Stimulated activated CD8-positive, alpha-beta memory T cell treated with anti-CD3 and anti-CD28 coated beads, Interleukin-15, amount 100 ng/mL, for 1 hour (primary cell): ENCODE data around the gene TMEM164.

Experiments
- DNase-seq: peaks from one replicate; pipeline ENCODE4 v3.0.0-alpha.2; 2020; ENCODE audit warnings: low read depth

Gene TMEM164

DNA sequence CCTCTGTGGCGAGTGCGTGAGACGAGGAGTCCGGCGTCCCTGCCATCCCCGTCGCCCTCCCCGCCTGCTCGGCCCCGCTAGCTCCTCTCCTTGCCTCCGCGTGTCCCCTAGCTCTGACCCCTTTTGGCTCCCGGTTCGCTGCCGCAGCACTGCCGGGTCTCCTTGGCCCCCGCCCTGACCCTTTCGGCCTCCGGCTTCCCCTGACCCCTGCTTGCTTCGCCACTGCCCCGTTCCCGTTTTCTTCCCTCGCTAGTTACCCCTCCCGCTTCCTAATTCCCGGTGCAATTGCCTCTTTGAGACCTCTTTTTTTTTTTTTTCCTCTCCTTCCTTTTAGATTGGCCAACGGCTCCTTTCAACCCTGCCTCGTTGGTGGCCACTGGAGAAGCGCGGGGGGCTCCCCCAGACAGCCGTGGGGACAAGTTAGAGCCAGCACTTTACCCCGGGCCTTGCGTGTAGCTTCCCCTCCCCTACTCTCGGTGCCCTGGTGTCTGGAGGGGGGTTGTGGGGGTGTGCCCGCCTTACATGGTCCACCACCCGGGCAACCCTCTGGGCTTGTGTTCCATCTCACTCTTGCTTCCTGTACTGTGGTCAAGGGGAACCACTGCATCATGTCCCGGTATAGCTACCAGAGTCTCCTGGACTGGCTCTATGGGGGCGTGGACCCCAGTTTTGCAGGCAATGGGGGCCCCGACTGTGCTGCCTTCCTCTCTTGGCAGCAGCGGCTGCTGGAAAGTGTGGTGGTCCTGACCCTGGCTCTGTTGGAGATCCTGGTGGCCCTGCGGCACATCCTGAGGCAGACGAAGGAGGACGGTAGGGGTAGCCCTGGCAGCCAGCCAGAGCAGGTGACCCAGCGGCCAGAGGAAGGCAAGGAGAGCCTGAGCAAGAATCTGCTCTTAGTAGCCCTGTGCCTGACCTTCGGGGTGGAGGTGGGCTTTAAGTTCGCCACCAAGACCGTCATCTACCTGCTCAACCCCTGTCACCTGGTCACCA, 548 bp downstream of the TMEM164 start:
- no peak for DNase-seq

DNA sequence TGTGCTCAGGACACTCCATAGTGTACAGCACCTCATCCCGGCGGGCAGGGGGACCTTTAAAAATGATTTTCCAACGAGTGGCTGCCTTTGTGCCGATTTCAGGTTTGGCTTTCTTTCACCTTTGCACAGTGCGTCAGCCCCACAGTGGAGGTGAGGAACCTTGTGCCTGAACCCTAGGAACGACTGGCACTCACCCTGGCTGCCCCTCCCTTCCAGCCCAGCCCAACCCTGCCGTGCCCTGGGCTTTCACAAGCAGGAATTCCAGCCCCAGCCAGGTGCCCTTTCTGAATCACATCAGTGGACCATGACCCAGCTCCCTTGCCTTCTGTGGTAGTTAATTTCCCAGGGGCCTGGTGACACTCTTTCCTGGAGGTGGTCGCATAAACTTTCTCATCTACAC, 1.3 kb downstream of the TMEM164 start:
- DNase-seq, result no peak

DNA sequence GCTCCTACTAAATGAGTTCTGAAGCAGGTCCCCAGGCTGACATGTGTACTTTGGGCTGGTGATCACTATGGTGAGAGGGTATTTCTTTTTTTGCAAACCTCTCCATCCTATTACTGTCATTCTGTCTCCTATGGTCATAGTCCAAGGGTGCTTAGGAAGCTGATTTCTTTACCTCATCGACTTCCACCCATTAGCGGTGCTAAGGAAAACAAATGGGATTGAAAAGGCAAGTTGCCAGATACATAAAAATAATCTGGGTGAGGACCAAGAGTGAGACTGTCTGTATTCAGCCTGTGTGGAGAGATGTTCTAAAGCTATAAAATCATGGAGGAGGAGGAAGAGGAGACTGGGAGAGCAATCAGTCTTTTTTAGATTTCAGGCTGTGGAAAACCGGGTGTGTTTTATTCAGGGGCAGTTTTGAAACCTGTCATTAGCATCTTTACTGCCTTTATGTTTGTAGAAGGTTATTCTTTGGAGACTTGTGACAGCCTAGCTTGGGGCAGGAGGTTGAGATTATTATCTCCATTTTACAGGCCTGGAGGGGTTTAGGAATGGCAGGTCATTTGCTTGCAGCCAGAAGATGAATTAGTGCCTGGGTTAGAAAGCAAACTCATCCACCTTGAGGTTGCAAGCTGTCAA, 1.9 kb downstream of the TMEM164 start:
- no peak for DNase-seq

DNA sequence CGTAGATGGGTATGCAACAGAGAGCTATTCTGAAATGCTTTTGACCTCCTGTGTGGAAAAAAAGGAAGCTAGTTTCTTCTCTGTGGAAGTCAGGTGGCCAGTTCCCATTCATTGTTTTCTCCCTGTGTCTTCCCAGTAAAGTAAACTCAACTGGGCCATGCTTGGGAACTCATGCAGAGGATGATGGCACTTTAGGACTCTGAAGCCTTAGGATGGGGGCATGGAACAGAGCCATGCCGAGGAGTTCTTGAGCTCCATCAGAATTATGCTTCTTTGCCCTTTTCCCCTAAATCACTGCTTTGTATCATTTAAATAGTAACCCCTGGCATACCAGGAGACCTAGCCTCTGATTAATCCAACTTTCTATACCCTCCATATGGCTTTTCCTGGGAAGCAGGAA, 3.2 kb downstream of the TMEM164 start:
- DNase-seq, result no peak

DNA sequence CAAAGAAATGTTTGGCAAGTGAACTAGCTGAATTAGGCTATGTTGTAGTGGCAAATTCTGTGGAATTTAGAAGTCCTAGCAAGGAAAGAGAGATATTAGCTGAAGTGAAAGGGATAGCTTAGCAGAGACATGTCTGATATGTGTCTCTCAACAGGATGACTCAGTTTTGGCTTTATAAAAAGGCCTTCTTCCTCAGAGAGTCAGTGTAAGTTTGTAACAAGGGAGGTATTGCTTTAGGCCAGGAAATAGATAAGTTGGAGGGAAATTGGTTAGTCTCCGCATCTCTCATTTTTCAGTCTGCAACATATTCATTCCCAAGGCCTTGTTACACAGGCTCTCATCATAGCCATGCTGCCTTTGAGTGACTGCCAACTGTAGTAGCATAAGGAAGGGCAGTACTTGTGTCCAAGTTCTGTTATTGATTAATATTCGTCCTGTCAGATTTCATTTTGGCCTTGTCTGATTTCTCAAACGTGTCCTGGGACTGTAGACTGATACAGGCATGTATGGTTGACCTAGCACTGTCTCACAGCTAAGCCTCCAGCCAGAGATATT, 4.0 kb downstream of the TMEM164 start:
- DNase-seq, result no peak

DNA sequence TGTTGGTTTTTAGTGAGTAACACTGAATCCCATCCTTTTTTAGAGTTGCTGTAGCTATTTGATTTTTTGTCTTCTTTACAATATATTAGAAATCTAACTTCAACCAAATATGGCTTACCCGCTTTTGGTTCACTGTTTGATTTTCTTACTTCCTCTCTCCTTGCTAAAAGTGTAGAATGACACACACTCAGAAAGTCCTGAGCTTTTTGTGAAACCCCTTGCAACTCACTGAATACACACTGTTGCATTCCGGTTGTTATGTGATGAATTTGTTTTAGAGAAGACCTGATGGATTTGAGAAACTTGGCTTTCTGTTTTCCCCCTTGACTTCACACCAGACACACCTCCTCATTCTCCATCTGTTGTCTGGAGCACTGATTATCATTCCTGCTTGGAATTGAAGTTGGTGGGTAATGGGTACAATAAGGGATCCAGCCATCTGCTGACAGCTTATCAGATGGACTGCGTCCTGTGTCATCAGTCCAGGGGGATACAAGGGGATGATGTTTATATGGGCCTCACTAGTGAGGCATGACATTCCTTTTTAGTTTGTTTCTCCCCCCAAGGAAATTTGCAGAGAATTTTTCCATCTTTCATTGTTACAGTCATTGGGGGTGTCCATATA, 5.2 kb downstream of the TMEM164 start:
- DNase-seq, result no peak

DNA sequence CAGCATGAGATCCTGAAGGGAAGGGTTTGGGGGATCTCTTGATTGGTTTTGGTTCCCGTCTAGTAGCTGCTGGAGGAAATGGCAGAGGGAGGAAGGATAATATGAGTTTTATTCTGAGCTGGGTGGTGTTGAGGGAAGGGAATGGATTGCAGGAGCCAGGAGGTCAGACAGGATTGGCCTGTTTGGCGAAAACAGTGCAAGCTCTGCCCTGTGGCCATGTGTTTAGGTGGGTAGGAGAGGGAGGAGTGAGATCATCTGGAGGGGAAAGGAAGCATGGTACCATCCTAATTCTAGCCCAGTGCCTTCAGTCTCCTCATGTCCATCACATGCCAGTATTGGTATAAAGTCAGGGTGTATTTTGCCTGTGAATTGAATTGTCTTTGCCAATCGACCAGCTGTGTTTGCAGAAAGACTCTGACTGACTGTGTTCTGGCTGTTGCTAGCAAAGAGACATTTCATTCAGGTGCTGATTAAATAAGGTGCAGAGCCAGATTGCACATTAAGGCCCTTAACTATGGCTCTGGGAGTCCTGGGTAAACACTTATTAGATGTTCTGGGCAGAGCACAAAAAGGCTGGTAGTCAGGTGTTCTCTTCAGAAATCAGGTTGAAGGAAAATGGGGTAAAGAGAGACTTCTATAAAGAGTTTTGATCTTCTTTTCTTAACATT, 10.0 kb downstream of the TMEM164 start:
- DNase-seq, result no peak

DNA sequence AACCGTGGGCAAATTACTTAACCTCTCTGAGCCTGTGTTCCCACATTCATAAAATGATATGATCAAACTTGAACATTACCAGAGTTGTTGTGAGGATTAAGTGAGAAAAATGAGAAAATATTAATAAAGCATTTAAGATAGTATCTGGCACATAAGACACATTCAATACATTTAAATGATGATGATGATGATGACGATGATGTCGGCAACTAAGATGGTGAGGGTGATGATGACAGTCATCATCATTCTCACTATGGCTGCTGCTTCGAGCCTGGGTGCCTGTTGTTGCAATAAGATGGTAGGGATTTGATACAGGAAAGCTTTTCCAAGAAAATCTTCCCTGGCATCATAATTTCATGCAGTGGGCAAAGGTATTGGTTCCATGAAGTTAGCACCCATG, 11.1 kb downstream of the TMEM164 start:
- DNase-seq, result no peak

DNA sequence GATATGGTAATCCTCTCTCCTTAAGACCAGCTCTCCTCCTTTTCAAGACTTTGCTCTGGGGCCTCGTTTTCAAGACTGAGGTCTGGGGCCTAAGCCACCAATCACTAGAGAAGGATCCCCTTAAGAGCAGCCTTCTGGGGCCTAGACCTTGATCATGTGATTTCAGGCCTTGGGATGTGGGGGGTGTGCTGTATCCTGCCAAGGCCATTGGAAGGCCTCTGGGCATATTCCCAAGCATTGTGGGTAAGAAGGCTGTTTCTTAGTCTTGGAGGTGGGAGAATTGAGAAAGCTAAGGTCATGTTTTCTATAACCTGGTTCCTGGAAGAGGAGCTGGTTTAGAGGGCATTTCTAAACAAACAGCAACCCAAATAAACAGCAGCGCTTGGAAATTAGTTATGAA, 12.1 kb downstream of the TMEM164 start:
- DNase-seq, result no peak

DNA sequence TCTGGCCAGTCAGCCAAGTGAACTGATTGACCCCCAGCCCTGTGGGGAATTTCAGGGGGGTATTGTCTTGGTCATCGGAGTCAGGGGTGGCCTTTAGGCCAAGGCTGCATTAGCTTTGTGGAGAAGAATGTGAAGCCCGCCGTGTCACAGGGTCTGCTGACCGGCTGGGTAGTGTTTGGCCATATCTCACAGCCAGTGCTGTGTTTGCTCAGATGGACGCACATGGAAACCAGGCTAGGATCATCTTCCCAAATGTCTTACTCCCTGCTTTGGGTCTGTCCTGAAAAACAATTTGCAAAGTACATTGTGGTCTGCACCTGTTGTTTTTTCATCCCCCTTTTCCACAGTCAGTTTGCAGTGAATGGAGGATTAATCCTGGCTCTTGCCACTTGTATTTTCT, 13.0 kb downstream of the TMEM164 start:
- DNase-seq, result no peak

DNA sequence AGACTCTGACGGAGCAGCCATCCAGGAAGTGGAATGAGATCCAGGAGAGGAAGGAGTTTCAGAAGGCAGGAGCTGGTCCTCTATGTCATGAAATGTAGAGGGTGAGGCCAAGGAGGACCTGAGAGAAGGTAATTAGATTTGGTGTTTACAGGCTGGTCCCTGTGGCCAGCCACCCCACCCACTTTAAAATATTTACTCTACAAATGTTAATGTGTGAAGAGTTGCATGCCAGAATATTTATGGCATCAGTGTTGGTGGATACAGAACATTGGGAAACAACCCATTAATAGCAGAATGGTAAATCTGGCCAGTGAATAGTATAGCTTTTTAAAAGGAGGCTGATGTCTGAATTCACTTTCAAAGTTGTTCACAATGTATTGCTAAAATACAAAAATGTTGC, 17.6 kb downstream of the TMEM164 start:
- DNase-seq, result no peak

DNA sequence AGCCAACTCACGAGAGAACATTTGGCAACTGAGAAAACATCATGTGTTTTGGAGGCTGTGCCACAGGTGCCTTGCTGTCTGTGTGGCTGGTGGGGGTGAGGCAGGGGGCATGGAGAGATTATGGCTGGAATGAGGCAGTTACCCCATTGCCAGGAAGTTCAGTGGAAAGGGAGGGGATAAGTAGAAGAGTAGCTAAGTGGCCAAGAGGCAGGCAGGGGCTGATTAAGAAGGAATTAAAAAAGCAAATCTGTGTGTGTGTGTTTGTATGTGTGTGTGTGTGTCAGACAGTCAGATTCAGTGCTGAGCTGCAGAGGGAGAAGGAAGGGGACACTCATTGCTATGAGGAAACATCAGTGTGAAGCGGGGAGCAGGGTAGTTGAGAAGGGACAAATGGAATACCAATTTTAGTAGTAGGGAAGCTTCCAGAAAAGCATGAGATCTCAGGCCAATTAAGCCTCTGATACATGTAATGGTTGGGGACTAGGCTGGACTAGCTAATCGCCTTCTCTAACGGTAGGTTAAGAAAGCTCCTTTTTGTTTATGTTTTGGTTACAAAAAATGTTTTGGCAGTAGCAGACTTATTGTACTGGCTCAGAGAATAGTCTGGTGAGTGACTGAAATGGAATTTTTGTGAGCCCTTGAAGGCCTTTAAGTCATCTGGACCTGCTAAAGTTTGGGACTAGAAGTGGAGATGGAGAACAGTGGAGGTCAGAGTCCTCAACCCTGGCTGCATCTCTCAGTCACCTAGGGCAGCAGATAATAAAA, 18.5 kb downstream of the TMEM164 start:
- DNase-seq, result no peak

DNA sequence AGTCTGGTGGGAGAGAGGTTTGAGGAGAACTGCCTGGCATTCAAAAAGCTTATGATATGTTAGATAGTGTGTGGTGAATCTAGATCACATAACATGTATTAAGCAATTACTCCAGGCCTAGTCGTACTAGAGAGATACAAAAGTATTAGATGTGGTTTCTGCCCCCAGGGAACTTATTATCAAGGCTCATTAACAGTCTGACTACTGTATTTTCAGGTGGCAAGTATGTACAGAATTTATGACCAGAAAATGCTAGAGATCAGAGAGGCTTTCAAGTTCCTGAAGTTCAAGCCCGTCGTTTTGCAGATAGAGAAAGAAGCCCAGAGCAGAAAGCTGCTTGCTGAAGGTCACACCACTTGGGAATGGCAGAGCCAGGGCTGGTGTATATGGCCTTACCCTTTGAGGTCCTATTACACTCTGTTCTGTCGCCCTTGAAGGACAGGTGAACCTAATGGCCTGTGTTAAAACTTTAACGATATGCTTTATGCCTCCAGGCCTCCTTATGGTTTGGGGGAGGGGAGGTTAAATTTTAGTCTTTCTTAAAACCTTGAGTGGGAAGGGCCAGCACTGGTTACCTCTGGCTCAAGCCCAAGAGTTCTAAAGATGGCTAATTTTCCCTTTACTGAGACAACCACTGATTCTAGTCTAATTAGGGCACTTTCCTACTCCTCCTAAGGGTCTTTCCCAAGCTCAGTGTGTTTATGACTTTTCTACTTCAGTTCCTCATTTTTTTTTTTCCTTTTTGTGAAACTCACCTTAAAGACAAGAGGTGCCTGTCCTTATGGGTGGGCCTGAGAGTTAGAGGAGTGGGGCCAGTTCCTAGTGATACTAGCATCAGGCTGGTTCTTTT, 19.9 kb downstream of the TMEM164 start:
- DNase-seq, result no peak

DNA sequence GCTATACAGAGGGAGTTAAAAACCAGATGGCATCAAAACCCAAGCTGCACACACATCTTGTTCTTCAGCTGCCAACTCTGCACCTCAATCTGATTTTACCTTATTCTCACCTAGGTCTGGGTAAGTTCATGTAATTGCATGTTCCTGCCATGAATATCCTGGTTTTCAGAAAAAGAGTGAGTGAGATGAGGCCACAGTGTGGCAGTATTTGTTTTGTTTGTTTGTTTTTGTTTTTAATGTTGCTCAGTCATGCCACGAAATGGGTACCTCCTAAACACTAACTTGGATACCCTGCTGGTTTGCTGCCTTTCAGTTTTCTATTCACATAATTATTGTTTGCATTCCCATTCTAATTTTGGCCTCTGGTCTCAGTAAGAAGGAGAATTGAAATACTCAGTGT, 22.5 kb downstream of the TMEM164 start:
- DNase-seq, result no peak

DNA sequence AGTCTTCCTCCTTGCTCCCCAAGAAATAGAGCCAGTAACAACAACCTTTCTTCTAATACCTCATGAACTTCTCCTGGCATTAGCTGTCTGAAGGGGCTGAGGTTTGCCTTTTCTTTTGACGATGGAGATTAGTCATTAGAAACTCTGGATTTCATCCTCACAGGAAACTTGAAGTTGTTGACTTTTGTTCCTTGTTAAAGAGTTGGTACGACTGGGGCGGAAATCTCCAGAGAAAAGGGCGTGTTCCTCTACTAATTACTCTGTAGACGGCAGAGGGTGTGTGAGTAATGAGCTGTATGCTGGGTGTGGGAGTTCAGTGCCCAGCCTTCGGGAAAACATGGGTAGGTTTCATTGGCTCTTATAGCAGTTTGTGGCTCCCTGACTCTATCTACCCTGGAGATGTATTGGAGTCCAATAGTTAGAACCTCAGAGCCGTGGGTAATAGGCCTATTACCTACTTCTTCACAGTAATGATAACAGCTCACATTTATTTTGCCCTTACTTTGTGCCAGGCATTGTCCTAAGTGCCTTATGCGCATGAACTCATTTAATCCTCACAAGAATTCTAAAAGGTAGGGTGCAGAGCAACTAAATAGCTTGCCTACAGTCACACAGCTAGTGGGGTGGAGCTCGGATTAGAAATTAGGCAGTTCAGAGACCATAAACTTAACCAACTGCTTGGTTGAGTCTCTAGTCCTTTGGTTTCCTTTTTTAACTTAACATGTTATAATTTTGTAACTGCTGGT, 23.4 kb downstream of the TMEM164 start:
- no peak for DNase-seq

DNA sequence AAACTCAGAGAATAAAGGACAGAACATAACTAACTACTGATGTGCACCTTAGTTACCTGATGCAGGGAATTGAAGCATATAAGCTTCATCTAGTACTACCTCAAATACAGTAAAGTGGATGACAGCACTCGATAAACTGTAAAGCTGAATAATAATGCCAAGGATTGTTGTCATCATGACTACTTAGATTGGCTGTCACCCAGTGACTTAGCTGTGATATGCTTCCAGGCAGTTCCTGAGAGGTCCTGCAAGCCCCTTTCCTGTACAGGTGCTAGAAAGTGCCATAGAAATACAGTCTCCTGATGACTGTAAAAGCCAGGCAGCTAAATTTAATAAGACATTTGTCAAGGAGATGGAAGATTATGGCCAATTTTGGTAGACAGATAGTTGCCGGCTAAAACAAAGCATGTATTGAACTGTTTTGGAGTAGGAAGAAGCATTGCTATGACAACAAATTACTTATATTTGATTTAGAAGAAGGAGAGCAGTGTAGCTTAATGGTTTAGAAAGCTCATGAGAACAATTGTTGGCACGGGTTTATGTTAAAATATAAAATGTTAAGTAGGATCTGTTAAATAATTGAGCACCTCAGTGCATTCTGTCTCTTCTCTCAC, 29.7 kb downstream of the TMEM164 start:
- no peak for DNase-seq

DNA sequence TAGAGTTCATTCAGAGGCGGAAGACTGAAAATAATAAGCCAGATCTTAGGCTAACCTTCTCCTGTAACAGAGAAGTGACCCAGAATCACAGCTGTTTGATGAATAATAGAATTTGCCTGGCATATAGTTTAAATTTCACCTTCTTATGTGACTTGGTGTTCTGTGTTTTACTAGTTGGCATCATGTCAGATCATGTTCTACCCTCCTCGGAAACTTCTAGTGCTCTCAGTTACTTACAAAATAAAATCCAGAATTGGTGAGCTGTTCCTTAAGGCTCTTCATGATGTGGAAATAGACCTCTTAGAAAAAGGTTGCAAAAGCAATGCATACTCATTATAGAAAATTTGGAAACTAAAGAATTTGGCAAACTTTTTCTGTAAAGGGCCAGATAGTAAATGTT, 31.1 kb downstream of the TMEM164 start:
- DNase-seq, result no peak

DNA sequence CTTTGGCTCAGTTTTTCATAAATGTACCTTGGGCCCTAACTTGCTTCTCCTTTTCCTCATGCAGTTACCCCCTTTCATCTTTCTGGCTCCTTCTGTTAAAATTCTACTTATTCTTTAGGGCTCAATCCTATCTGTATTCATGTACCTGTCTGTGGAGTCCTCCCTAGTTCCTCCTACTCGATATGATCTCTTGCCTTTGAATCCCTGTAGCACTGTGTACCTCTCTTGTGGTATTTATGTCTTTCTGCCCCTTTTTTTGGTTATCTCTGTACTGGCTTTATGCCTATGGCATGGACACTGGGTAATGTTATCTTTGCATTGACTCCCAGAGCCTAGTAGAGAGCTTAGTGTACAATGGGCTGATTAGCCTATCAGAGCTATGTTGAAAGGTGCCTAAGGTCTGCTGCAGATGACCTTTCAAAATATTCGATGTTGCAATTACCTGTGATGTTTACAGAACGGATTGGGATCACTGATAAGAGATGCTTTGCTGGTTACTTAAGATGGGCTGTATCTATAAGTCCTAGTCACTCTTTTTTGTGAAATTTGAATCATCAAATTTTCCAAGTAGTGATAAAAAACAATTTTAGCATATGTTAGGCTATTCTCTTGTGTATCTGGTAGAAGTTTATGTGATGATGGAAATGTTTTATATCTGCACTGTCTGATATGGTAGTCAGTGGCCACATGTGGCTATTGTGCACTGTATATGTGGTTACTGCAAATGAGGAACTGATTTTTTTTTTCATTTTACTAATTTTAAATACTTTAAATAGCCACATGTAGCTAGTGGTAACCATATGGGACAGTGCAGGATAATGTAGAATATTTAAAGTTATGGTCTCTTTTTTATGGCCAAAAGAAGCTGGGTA, 33.5 kb downstream of the TMEM164 start:
- no peak for DNase-seq
